H1 (cell line): ENCODE results near the gene CYP46A1. TPM values are rescaled to one million over a fixed set of nuclear protein-coding genes. Genes with fewer than 3 reads are reported as not detected.

Source experiments
- CTCF ChIA-PET: fragments of 300-600 bp; sonication (Branson Sonifier 250); formaldehyde crosslinking; loops from one replicate; lab custom pipeline; 2021; ENCODE audit not compliant: partially characterized antibody; lab: Charles Lee
- POLR2A ChIA-PET: fragments of 300-600 bp; sonication (Branson Sonifier 250); formaldehyde crosslinking; loops from one replicate; lab custom pipeline; 2021; ENCODE audit warnings: inconsistent platforms; ENCODE audit not compliant: partially characterized antibody; lab: Charles Lee
- DNase-seq, 2 experiments: peaks; one replicate each; pipeline versions ENCODE4 v3.0.0 to v3.0.0-alpha.2; 2010 to 2022; ENCODE audit warnings: low spot score in 2 of 2, low read depth in 1 of 2, mixed read lengths in 1 of 2
- FAIRE-seq: peaks from 2 replicates; lab custom pipeline; 2011; peaks lifted over from hg19 to GRCh38; lab: Jason Lieb, UNC
- H2AFZ ChIP-seq: 2 replicates; pipeline ENCODE4 v1.8.1; 2012; ENCODE audit warnings: low read length, inconsistent platforms
- H2AK5ac ChIP-seq: 2 replicates; pipeline ENCODE4 v1.6.1; 2013; ENCODE audit warnings: low read depth, low read length
- H2BK120ac ChIP-seq: replicated peaks from 2 replicates; pipeline ENCODE3; 2013; ENCODE audit warnings: low read depth, low read length, inconsistent platforms
- H2BK12ac ChIP-seq: 2 replicates; pipeline ENCODE4 v1.6.1; 2013; ENCODE audit warnings: low read depth, low read length
- H2BK15ac ChIP-seq: 2 replicates; pipeline ENCODE4 v1.6.1; 2013; ENCODE audit warnings: low read length
- H2BK20ac ChIP-seq: 2 replicates; pipeline ENCODE4 v1.6.1; 2013; ENCODE audit warnings: low read length
- H2BK5ac ChIP-seq: 2 replicates; pipeline ENCODE4 v1.6.1; 2013; ENCODE audit warnings: low read depth, low read length
- H3K14ac ChIP-seq: 2 replicates; pipeline ENCODE4 v1.6.1; 2013; ENCODE audit warnings: inconsistent platforms; ENCODE audit not compliant: insufficient read length
- H3K18ac ChIP-seq: 2 replicates; pipeline ENCODE4 v1.6.1; 2013; ENCODE audit warnings: low read length; ENCODE audit errors: extremely low read depth
- H3K23ac ChIP-seq: 2 replicates; pipeline ENCODE4 v1.6.1; 2013; ENCODE audit warnings: inconsistent platforms; ENCODE audit not compliant: insufficient read length
- H3K23me2 ChIP-seq: 2 replicates; pipeline ENCODE4 v1.6.1; 2013; ENCODE audit warnings: low read depth, low read length
- H3K27ac ChIP-seq: 2 replicates; pipeline ENCODE4 v1.6.1; 2011; ENCODE audit warnings: low read depth, low read length, inconsistent platforms
- H3K27me3 ChIP-seq, 4 experiments: replicated peaks in 1 of 4; 1 replicate in 1 of 4; 2 replicates in 3 of 4; pipeline versions ENCODE4 v1.6.1 to v1.8.1; 2011 to 2013; ENCODE audit warnings: low read length in 3 of 4, mild to moderate bottlenecking in 3 of 4, inconsistent platforms in 2 of 4, mixed read lengths in 2 of 4, moderate library complexity in 1 of 4; ENCODE audit not compliant: control insufficient read depth in 3 of 4, insufficient read depth in 3 of 4; ENCODE audit errors: extremely low read depth in 1 of 4
- H3K36me3 ChIP-seq, 4 experiments: 2 replicates each; pipeline versions ENCODE4 v1.6.1 to v1.8.1; 2011 to 2013; ENCODE audit warnings: mild to moderate bottlenecking in 4 of 4, low read length in 3 of 4, moderate library complexity in 2 of 4, control low read depth in 1 of 4, inconsistent platforms in 1 of 4; ENCODE audit not compliant: insufficient read depth in 4 of 4, control insufficient read depth in 2 of 4
- H3K4ac ChIP-seq: replicated peaks from 2 replicates; pipeline ENCODE3; 2013; ENCODE audit warnings: low read length, low read depth, mixed read lengths, inconsistent platforms; ENCODE audit not compliant: insufficient read length
- H3K4me1 ChIP-seq, 4 experiments: replicated peaks in 1 of 4; 1 replicate in 1 of 4; 2 replicates in 3 of 4; pipeline versions ENCODE4 v1.6.1 to v1.8.1; 2011 to 2013; ENCODE audit warnings: low read length in 3 of 4, inconsistent platforms in 2 of 4, mixed read lengths in 1 of 4; ENCODE audit not compliant: insufficient read depth in 4 of 4, control insufficient read depth in 3 of 4
- H3K4me2 ChIP-seq, 2 experiments: 2 replicates each; pipeline versions ENCODE4 v1.6.1 to v1.8.1; 2011 to 2013; ENCODE audit warnings: low read depth in 2 of 2, low read length in 2 of 2, control low read depth in 1 of 2, inconsistent platforms in 1 of 2, mild to moderate bottlenecking in 1 of 2; ENCODE audit not compliant: insufficient read depth in 1 of 2
- H3K4me3 ChIP-seq, 4 experiments: fragments of 200-600, 300-600 bp in 1 of 4; sonication (generic), shearing (Covaris generic), sonication (Bioruptor Twin) in 1 of 4; 2 replicates each; pipeline versions ENCODE4 v1.5.1 to v1.8.1; 2011 to 2016; ENCODE audit warnings: low read length in 4 of 4, low read depth in 3 of 4, control low read depth in 2 of 4, inconsistent platforms in 2 of 4, mild to moderate bottlenecking in 2 of 4, mixed read lengths in 1 of 4, moderate library complexity in 1 of 4; ENCODE audit not compliant: insufficient read depth in 2 of 4; ENCODE audit errors: extremely low read depth in 1 of 4
- H3K56ac ChIP-seq: replicated peaks from 2 replicates; pipeline ENCODE3; 2013; ENCODE audit warnings: low read depth, mild to moderate bottlenecking, mixed read lengths, low read length, inconsistent platforms; ENCODE audit not compliant: insufficient read length
- H3K79me1 ChIP-seq: 2 replicates; pipeline ENCODE4 v1.6.1; 2013; ENCODE audit warnings: low read depth, low read length, control low read depth
- H3K79me2 ChIP-seq, 2 experiments: 2 replicates each; pipeline versions ENCODE4 v1.6.1 to v1.8.1; 2012 to 2013; ENCODE audit warnings: low read length in 2 of 2, mild to moderate bottlenecking in 2 of 2, inconsistent platforms in 1 of 2; ENCODE audit not compliant: insufficient read depth in 2 of 2, control insufficient read depth in 1 of 2
- H3K9ac ChIP-seq, 4 experiments: replicated peaks in 1 of 4; 1 replicate in 1 of 4; 2 replicates in 3 of 4; pipeline versions ENCODE4 v1.6.1 to v1.8.1; 2011 to 2013; ENCODE audit warnings: low read depth in 3 of 4, low read length in 3 of 4, control low read depth in 2 of 4, mild to moderate bottlenecking in 2 of 4, moderate library complexity in 2 of 4, inconsistent platforms in 1 of 4; ENCODE audit errors: extremely low read depth in 1 of 4
- H3K9me3 ChIP-seq, 2 experiments: 2 replicates each; pipeline versions ENCODE4 v1.6.1 to v1.8.1; 2012 to 2013; ENCODE audit warnings: mild to moderate bottlenecking in 2 of 2, moderate library complexity in 2 of 2, control low read depth in 1 of 2, inconsistent platforms in 1 of 2, low read depth in 1 of 2, low read length in 1 of 2, mixed read lengths in 1 of 2; ENCODE audit not compliant: insufficient read depth in 2 of 2
- H4K20me1 ChIP-seq, 2 experiments: replicated peaks in 1 of 2; 2 replicates each; pipeline versions ENCODE3 to v1.8.1; 2011 to 2013; ENCODE audit warnings: inconsistent platforms in 2 of 2, low read length in 2 of 2, mild to moderate bottlenecking in 1 of 2; ENCODE audit not compliant: insufficient read depth in 2 of 2, control insufficient read depth in 1 of 2
- H4K5ac ChIP-seq: 2 replicates; pipeline ENCODE4 v1.6.1; 2013; ENCODE audit warnings: low read length, low read depth, mixed read lengths, inconsistent platforms; ENCODE audit not compliant: insufficient read length
- H4K8ac ChIP-seq: 2 replicates; pipeline ENCODE4 v1.8.0; 2013; ENCODE audit warnings: mild to moderate bottlenecking, moderate library complexity, low read length, inconsistent platforms; ENCODE audit not compliant: insufficient read depth; ENCODE audit errors: extremely low read depth
- H4K91ac ChIP-seq: replicated peaks from 2 replicates; pipeline ENCODE3; 2013; ENCODE audit warnings: low read length, mixed read lengths, inconsistent platforms; ENCODE audit not compliant: insufficient read length
- BCL11A ChIP-seq, 2 experiments: IDR thresholded peaks; one replicate each; pipeline ENCODE4 v1.6.1; 2011; ENCODE audit warnings: low read depth in 2 of 2, low read length in 2 of 2, mild to moderate bottlenecking in 2 of 2
- CBX5 ChIP-seq: fragments of 300-800, 300-1000 bp; sonication (generic); IDR thresholded peaks from 2 replicates; pipeline ENCODE4 v1.7.1; 2016; ENCODE audit warnings: antibody characterized with exemption, low read length, low read depth
- CREB1 ChIP-seq: IDR thresholded peaks from 2 replicates; pipeline ENCODE4 v1.6.1; 2012; ENCODE audit warnings: inconsistent platforms
- GTF2F1 ChIP-seq: IDR thresholded peaks from 2 replicates; pipeline ENCODE4 v1.6.1; 2012; ENCODE audit warnings: low read depth, low read length, improper control_type of control experiment, borderline replicate concordance
- RXRA ChIP-seq: IDR thresholded peaks from 2 replicates; pipeline ENCODE4 v1.6.1; 2011; ENCODE audit warnings: low read depth, mild to moderate bottlenecking, low read length, moderate library complexity; ENCODE audit not compliant: insufficient read depth
- SRF ChIP-seq: IDR thresholded peaks from 2 replicates; pipeline ENCODE4 v1.6.1; 2011; ENCODE audit warnings: mild to moderate bottlenecking, low read depth, low read length, moderate library complexity
- YY1 ChIP-seq: IDR thresholded peaks from 2 replicates; pipeline ENCODE4 v1.6.1; 2011; ENCODE audit warnings: low read depth, mild to moderate bottlenecking, low read length
- WGBS, 2 experiments: shearing (Covaris generic) in 1 of 2; methylation state at CpG; one replicate each; pipeline versions ENCODE4 v1.1.6 to v1.1.7; 2013 to 2015; ENCODE audit warnings: low lambda C conversion rate in 2 of 2, mixed read lengths in 2 of 2, inconsistent platforms in 1 of 2, low coverage in 1 of 2, missing lambda C conversion rate in 1 of 2; ENCODE audit not compliant: insufficient replicate concordance in 2 of 2, insufficient coverage in 1 of 2, insufficient read length in 1 of 2; ENCODE audit errors: extremely low coverage in 1 of 2, missing lambda C conversion rate in 1 of 2; 5-methylcytosine and 5-hydroxymethylcytosine counted together
- polyA plus RNA-seq, 7 experiments: library from polyadenylated mRNA; depleted of rRNA in 3 of 7; stranded (reverse) in 5 of 7; unstranded in 2 of 7; fragments of >200 nt in 5 of 7; fragments of 200-250 nt in 2 of 7; gene quantifications; 1 replicate in 5 of 7; 2 replicates in 1 of 7; 4 replicates in 1 of 7; pipeline versions ENCODE4 v1.2.1 to v1.2.3, GENCODE V29; 2011 to 2013; ENCODE audit warnings: missing spikeins in 2 of 7, mixed read lengths in 2 of 7
- total RNA-seq: library from RNA; stranded (reverse); fragmentation: NEBNext Ultra II Directional; extraction: Animal tissue kit (Norgen Biotek cat#: 25700); gene quantifications from 2 replicates; pipeline ENCODE4 v1.2.1, GENCODE V29; 2021
- TF ChIP-seq, protein P1 (sequence below): IDR thresholded peaks from 2 replicates; pipeline ENCODE4 v1.6.1; 2012; ENCODE audit warnings: low read length, inconsistent platforms
- TF ChIP-seq, protein P2 (sequence below): IDR thresholded peaks from 2 replicates; pipeline ENCODE4 v1.6.1; 2011; ENCODE audit warnings: low read depth, mild to moderate bottlenecking, low read length; ENCODE audit not compliant: insufficient read depth

The CYP46A1 gene
- total and polyA plus RNA-seq, 2 of the 8 experiments (the other 6 are each of a cell fraction or from before 2014, with no cell fraction given): 0.41 to 1.3 TPM

- Histone ChIP-seq H3K36me3 (no peaks in the 10 kb centered on the region; a peak in 1 of 8 replicates), H2AK5ac (no peak overlapping the region), H3K27me3 (0 out of 7 replicates have a peak, but pooled peaks cover 0 to 3% (median 0%) of the 10 kb centered on the region in 4 experiments), H3K56ac (no peak overlapping the region), H4K8ac (no peak overlapping the region; the same call in none of the 2 replicates), H2BK12ac (no peak overlapping the region; the same call in 1 of the 2 replicates), H3K79me2 (no peaks in the 10 kb centered on the region), H3K4me3 (no peak overlapping the region), H4K20me1 (no peaks in the 10 kb centered on the region), H3K14ac (no peak overlapping the region), H4K91ac (no peak overlapping the region), H2BK20ac (peak overlapping the region; percentile 86; the same call in 1 of the 2 replicates), H3K79me1 (no peaks in the 10 kb centered on the region), H2BK120ac (no peak overlapping the region), H2AFZ (no peak overlapping the region), H3K23ac (no peak overlapping the region), H4K5ac (no peak overlapping the region), H3K4me1 (peaks cover 0 to 6% (median 5%) of the 10 kb centered on the region in 4 experiments; a peak in 5 of 7 replicates), H3K18ac (no peak overlapping the region), H3K4me2 (no peak overlapping the region), H2BK15ac (no peak overlapping the region), H2BK5ac (no peak overlapping the region), H3K4ac (no peak overlapping the region), H3K27ac (no peak overlapping the region), H3K9me3 (no peaks in the 10 kb centered on the region), H3K23me2 (peaks cover 2% of the 10 kb centered on the region; the same call in 1 of the 2 replicates), H3K9ac (no peak overlapping the region)
- 92% methylated on average over 13 of the region's 13 CpGs; no CpG with 5 or more reads in 1 of the 2 experiments for WGBS, 2 experiments
- POLR2A ChIA-PET: interaction anchor here (0.8 kb wide), 1 partner anchor 149 kb away, joined by 3 read pairs; no protein-coding TSS in a partner anchor
- DNase-seq (no peak), FAIRE-seq (no peak)
- CTCF ChIA-PET: interaction anchor here (0.7 to 18.9 kb wide), 6 partner anchors 12 to 181 kb away, joined by 3 to 237 read pairs (median 4); no protein-coding TSS in a partner anchor
- TF ChIP-seq CBX5 (no peak), GTF2F1 (no peak), BCL11A (IDR thresholded peaks at IDR 0.05; ENCODE audit: low read depth in 2 of 2, low read length in 2 of 2) (no peak), YY1 (no peak), SRF (no peak), CREB1 (no peak), RXRA (no peak)
- TF ChIP-seq, protein P1, sequence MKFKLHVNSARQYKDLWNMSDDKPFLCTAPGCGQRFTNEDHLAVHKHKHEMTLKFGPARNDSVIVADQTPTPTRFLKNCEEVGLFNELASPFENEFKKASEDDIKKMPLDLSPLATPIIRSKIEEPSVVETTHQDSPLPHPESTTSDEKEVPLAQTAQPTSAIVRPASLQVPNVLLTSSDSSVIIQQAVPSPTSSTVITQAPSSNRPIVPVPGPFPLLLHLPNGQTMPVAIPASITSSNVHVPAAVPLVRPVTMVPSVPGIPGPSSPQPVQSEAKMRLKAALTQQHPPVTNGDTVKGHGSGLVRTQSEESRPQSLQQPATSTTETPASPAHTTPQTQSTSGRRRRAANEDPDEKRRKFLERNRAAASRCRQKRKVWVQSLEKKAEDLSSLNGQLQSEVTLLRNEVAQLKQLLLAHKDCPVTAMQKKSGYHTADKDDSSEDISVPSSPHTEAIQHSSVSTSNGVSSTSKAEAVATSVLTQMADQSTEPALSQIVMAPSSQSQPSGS: no peak
- TF ChIP-seq, protein P2, sequence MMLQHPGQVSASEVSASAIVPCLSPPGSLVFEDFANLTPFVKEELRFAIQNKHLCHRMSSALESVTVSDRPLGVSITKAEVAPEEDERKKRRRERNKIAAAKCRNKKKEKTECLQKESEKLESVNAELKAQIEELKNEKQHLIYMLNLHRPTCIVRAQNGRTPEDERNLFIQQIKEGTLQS: no peak
Measured at GRCh38 chr14:99735189-99736135, 51.4 kb downstream of the CYP46A1 start.
